ENCODE data around the gene ADPRHL1.
A peak's percentile ranks its signal among the peaks of the same experiment; 100 is the strongest.

ADPRHL1 gene

DNA sequence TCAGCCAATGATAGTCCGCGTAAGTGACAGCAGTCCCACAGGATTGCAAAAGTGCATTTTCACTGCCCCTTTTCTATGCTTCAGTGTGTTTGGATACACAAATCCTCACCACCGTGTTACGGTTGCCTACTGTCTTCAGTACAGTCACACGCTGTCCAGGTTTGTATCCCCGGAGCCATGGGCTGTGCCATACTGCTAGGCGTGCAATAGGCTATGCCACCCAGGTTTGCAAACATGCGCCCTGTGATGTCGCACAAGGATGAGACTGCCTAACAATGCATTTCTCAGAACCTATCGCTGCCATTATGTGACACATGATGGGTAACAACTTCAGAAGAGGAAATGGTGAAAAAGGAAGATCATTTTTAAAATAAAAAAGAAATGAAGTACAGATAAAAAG is 16.8 kb upstream of the ADPRHL1 start:
- DNase-seq (ENCODE audit: low read depth): no peak
- H3K4me3 ChIP-seq (ENCODE audit: low read depth, low read length): no peak overlapping the region
- TF ChIP-seq, protein P1, sequence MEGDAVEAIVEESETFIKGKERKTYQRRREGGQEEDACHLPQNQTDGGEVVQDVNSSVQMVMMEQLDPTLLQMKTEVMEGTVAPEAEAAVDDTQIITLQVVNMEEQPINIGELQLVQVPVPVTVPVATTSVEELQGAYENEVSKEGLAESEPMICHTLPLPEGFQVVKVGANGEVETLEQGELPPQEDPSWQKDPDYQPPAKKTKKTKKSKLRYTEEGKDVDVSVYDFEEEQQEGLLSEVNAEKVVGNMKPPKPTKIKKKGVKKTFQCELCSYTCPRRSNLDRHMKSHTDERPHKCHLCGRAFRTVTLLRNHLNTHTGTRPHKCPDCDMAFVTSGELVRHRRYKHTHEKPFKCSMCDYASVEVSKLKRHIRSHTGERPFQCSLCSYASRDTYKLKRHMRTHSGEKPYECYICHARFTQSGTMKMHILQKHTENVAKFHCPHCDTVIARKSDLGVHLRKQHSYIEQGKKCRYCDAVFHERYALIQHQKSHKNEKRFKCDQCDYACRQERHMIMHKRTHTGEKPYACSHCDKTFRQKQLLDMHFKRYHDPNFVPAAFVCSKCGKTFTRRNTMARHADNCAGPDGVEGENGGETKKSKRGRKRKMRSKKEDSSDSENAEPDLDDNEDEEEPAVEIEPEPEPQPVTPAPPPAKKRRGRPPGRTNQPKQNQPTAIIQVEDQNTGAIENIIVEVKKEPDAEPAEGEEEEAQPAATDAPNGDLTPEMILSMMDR (conservative IDR thresholded peaks at IDR 0.05; ENCODE audit: low read depth, low read length): no peak

DNA sequence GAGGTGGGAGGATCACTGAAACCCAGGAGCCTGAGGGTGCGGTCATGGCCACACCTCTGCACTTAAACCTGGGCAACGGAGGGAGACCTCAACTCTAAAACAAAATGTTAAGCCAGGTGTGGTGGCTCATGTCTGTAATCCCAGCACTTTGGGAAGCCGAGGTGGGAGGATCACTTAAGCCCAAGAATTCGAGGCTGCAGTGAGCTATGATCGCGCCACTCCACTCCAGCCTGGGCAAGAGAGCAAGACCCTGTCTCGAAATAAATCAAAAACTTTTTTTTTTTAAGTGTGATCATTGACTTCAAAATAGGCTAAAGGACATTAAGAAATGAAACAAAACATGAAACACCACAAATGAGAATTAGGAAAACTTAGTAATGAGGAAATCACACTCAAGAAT is 16.3 kb upstream of the ADPRHL1 start:
- TF ChIP-seq, protein P1 (conservative IDR thresholded peaks at IDR 0.05; ENCODE audit: low read depth, low read length): no peak
- H3K4me3 ChIP-seq (ENCODE audit: low read depth, low read length): no peak overlapping the region
- DNase-seq (ENCODE audit: low read depth): no peak

DNA sequence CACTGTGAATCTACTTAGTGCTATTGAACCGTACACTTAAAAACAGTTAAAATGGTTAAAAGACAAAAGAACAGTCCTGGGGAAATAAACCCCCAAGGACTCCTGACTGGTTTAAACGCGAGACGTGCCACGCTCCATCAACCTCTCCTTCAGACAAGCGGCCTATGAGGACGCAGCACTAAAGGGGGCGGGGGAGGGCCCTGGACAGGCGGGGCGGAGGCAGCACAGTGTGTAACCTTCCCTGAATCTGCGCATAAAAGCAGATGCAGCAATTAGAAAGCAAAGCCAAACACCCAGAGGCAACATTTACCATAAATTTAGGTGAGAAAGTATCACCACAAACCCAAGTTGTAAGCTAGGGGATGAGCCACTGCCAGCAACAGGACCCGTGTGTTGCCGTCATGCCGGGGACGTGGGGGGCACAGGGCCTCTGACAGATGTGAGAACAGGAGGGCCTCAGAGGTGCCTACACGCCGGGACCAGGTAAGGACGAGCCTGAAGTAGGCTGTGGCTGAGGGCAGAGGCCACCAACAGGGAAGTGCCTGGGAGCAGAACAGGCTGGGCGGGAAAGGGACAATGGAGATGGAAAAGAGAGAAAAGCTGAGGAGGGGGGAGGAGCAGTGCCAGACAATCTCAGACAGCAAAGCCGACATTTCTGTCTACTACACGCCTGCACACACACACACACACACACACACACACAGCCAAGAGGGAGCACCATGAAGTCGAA is 15.3 kb upstream of the ADPRHL1 start:
- TF ChIP-seq, protein P1 (conservative IDR thresholded peaks at IDR 0.05; ENCODE audit: low read depth, low read length): no peak
- H3K4me3 ChIP-seq (ENCODE audit: low read depth, low read length): no peak overlapping the region
- DNase-seq (ENCODE audit: low read depth): peak; percentile 11

DNA sequence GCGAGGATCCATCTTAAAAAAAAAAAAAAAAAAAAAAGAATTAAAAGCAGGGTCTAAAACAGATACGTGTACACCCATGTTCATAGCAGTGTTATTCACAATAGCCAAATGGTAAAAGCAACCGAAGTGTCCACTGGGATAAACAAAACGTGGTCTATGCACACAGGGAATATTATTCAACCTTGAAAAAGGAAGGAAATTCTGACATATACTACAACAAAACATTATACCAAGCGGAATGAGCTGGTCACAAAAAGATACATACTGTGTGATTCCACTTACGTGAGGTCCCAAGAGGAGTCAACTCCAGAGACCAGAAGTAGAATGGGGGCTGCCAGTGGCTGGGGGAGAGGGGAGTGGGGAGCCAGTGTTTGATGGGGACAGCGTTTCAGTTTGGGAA is 14.7 kb upstream of the ADPRHL1 start:
- TF ChIP-seq, protein P1 (conservative IDR thresholded peaks at IDR 0.05; ENCODE audit: low read depth, low read length): no peak
- DNase-seq (ENCODE audit: low read depth): no peak
- H3K4me3 ChIP-seq (ENCODE audit: low read depth, low read length): no peak overlapping the region

DNA sequence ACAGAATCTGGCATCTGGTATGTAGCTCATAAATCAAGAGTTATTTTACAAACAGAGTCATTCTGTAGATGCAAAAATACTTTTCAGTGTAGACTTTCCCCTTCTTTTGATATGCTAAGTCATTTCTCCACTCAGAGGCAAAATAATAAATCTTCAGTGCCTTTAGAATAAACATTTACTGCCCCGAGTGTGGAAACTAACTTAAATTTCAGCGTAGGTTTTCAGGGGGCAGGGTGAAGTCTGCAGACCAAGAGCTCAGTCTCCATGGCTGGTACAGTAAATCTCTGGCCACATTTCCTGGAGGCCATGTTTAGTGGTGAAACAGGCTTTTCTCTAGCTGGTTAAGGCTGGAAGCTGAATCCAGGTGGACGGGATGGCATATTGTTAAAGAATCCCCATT is 13.1 kb upstream of the ADPRHL1 start:
- DNase-seq (ENCODE audit: low read depth): no peak
- no peak overlapping the region for H3K4me3 ChIP-seq (ENCODE audit: low read depth, low read length)
- TF ChIP-seq, protein P1 (conservative IDR thresholded peaks at IDR 0.05; ENCODE audit: low read depth, low read length): no peak

DNA sequence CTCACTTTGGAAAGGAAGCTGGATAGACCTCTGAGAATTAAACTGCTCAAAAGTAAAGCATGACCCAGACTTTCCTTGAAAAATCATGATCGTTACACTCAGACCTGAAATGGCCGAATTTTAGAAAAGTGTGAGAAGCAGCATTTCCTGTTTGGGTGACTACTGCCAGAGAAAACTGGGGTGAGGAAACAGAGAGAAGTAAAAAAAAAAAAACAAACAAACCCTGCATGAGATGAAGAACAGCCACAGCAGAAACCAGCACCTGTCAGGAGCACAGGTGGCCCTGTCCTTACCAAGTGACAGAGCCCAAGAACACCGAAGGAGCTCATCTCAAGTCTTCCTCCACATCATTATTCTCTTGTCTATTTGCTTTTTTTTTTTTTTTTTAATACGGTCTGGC is 12.0 kb upstream of the ADPRHL1 start:
- H3K4me3 ChIP-seq (ENCODE audit: low read depth, low read length): no peak overlapping the region
- no peak for DNase-seq (ENCODE audit: low read depth)
- TF ChIP-seq, protein P1 (conservative IDR thresholded peaks at IDR 0.05; ENCODE audit: low read depth, low read length): no peak

DNA sequence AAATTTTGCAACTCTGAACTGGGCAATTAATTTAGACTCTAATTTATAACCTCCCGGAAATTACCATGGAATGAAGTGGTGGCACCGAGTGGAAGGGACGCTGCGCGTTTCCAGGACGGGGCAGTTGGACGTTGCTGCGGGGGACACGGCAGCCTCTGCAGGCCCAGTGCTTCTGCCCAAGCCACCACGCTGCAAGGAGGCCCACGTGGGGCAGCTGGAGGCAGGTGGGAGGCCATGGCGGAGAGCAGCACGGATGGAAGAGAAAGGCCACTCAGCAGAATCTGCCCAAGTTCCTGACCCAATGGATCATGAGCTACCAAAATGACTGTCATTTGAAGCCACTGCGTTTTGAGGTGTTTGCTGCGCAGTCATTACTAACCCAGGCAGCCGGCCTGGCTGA is 11.2 kb upstream of the ADPRHL1 start:
- DNase-seq (ENCODE audit: low read depth): no peak
- TF ChIP-seq, protein P1 (conservative IDR thresholded peaks at IDR 0.05; ENCODE audit: low read depth, low read length): no peak
- no peak overlapping the region for H3K4me3 ChIP-seq (ENCODE audit: low read depth, low read length)

Measured in choroid plexus epithelial cell (primary cell).